ENCODE results near the gene ZNF18. TPM values are rescaled to one million over a fixed set of nuclear protein-coding genes. Genes with fewer than 3 reads are reported as not detected.

Gene ZNF18
- total RNA-seq, 1 donor from 2014 or later: 9.0 TPM

Other genes starting within 250 kb of the ZNF18 start
- gene MAP2K4, start 23.4 kb upstream of the ZNF18 start, total RNA-seq: 27.9 TPM